Measurements from ENCODE around the gene UBASH3A. TPM values are rescaled to one million over a fixed set of nuclear protein-coding genes. Genes with fewer than 3 reads are reported as not detected.
"Not testable (repeated sequence)": the region's sequence is repeated elsewhere in the genome, so short reads cannot be mapped to it uniquely, and the experiment has no call there.

UBASH3A gene
- total RNA-seq, 5 donors from 2014 or later (not counting 1 experiment from before 2014, with no cell fraction given), result 59.1 to 98.8 (median 80.5) TPM

DNA sequence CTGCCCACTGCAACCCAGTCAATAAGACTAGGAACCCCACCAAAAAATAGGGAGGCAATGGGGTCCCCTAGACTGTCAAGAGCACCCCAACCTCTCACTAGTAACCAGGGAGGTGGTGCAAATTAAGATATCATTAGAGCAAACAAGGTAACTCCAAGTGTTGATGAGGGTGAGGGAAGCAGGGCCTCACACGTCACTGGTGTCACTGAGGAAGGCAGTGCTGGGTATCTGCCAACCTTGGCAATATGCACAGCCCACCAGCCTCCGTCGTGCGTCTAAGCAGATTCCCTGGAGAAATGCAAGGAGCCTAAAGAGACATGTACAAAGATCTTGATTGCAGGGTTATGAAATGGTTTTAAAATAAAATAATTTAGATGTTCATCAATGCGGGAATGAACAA is 3.8 kb downstream of the UBASH3A start:
- H3K36me3 Mint-ChIP-seq, result peaks cover 33% of the 10 kb centered on the region

DNA sequence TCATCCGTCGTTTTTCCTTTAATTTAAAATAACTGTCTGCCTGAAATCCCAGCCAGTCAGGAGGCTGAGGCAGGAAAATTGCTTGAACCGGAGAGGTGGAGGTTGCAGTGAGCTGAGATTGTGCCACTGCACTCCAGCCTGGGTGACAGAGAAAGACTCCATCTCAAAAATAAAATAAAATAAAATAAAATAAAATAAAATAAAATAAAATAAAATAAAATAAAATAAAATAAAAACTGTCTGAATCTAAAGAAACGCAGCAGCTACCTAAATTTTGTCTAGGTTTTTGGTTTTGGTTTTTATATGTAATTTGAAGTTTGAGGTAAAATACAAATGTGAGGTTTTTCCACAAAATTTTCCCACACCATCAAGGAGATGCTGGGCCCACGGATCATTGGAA is 5.0 kb downstream of the UBASH3A start:
- Histone ChIP-seq H3K36me3 (ENCODE audit: control insufficient read depth in 2 of 2, extremely low read depth in 1 of 2, insufficient read depth in 1 of 2, low read length in 1 of 2) (peaks cover 21 to 67% of the 10 kb centered on the region in 2 donors), H3K27ac (ENCODE audit: low read length) (peak overlapping the region; percentile 83), H3K4me1 (ENCODE audit: control insufficient read depth in 1 of 2, extremely low read depth in 1 of 2, insufficient read depth in 2 of 2, low read length in 2 of 2) (peaks cover 34 to 79% of the 10 kb centered on the region in 2 experiments)
- CTCF ChIA-PET; DNase-seq; H3K9me3 Mint-ChIP-seq; H3K27me3 ChIP-seq (replicated peaks in 1 of 2; ENCODE audit: control insufficient read depth in 2 of 2, extremely low read depth in 1 of 2, insufficient read depth in 2 of 2, low read length in 1 of 2); H3K27me3 Mint-ChIP-seq; H3K9me3 ChIP-seq; ATAC-seq (replicated peaks in 1 of 4); POLR2A ChIA-PET; H3K4me3 ChIP-seq (ENCODE audit: control insufficient read depth in 1 of 2, extremely low read depth in 1 of 2, low read length in 1 of 2): not testable (repeated sequence)
- H3K36me3 Mint-ChIP-seq, result peaks cover 38% of the 10 kb centered on the region
- H3K4me3 Mint-ChIP-seq, result peak overlapping the region in 1 of 3 donors; percentile 98
- H3K4me1 Mint-ChIP-seq, result peaks cover 43 to 60% (median 52%) of the 10 kb centered on the region in 3 donors
- peak overlapping the region; percentile 100 for H3K27ac Mint-ChIP-seq
- 75% methylated on average over 2 of the region's 5 CpGs for WGBS (ENCODE audit: insufficient coverage)

More for the DNA sequence above, 3.8 kb downstream of the UBASH3A start:
- POLR2A ChIA-PET, result no interaction called here
- H3K4me1 Mint-ChIP-seq, result peaks cover 55 to 61% (median 55%) of the 10 kb centered on the region in 3 donors
- CTCF ChIA-PET, result no interaction called here
- peak overlapping the region; percentile 83 for H3K27ac ChIP-seq (ENCODE audit: low read length)
- peak overlapping the region; percentile 89 to 98 (median 90) for H3K4me3 Mint-ChIP-seq
- H3K27me3 ChIP-seq (replicated peaks in 1 of 2; ENCODE audit: control insufficient read depth in 2 of 2, extremely low read depth in 1 of 2, insufficient read depth in 2 of 2, low read length in 1 of 2), result no peaks in the 10 kb centered on the region
- peaks cover 16 to 55% of the 10 kb centered on the region in 2 donors for H3K36me3 ChIP-seq (ENCODE audit: control insufficient read depth in 2 of 2, extremely low read depth in 1 of 2, insufficient read depth in 1 of 2, low read length in 1 of 2)
- peak in 2 of 35 experiments; percentile 32 to 44 for DNase-seq
- no peaks in the 10 kb centered on the region for H3K9me3 Mint-ChIP-seq
- peaks cover 38 to 78% of the 10 kb centered on the region in 2 experiments for H3K4me1 ChIP-seq (ENCODE audit: control insufficient read depth in 1 of 2, extremely low read depth in 1 of 2, insufficient read depth in 2 of 2, low read length in 2 of 2)
- WGBS (ENCODE audit: insufficient coverage), result 82% methylated on average over 4 of the region's 5 CpGs
- no peaks in the 10 kb centered on the region for H3K27me3 Mint-ChIP-seq
- H3K27ac Mint-ChIP-seq, result peak overlapping the region; percentile 100
- H3K9me3 ChIP-seq, result no peaks in the 10 kb centered on the region
- peak overlapping the region; percentile 55 to 69 for H3K4me3 ChIP-seq (ENCODE audit: control insufficient read depth in 1 of 2, extremely low read depth in 1 of 2, low read length in 1 of 2)
- no peak for ATAC-seq (replicated peaks in 1 of 4)

DNA sequence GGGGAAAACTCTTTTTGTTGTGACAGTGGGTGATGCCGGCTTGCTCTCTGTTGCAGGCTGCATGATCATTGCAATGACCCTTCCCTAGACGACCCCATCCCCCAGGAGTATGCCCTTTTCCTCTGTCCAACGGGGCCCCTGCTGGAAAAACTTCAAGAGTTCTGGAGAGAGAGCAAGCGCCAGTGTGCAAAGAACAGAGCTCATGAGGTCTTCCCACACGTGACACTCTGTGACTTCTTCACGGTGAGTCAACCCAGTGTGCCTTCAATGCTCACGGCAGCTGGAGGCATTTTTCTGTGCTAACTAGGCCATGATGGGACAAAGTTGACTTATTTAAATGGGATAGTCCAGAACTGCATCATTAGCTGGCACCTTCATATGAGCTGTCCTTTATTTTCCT is 5.7 kb downstream of the UBASH3A start:
- Histone ChIP-seq H3K4me3 (ENCODE audit: control insufficient read depth in 1 of 2, extremely low read depth in 1 of 2, low read length in 1 of 2) (no peak overlapping the region), H3K4me1 (ENCODE audit: control insufficient read depth in 1 of 2, extremely low read depth in 1 of 2, insufficient read depth in 2 of 2, low read length in 2 of 2) (peaks cover 39 to 85% of the 10 kb centered on the region in 2 experiments), H3K36me3 (ENCODE audit: control insufficient read depth in 2 of 2, extremely low read depth in 1 of 2, insufficient read depth in 1 of 2, low read length in 1 of 2) (peaks cover 22 to 74% of the 10 kb centered on the region in 2 donors), H3K27me3 (replicated peaks in 1 of 2; ENCODE audit: control insufficient read depth in 2 of 2, extremely low read depth in 1 of 2, insufficient read depth in 2 of 2, low read length in 1 of 2) (no peaks in the 10 kb centered on the region), H3K9me3 (no peaks in the 10 kb centered on the region), H3K27ac (ENCODE audit: low read length) (no peak overlapping the region)
- Mint-ChIP-seq H3K27me3 (no peaks in the 10 kb centered on the region), H3K36me3 (peaks cover 44% of the 10 kb centered on the region), H3K9me3 (no peaks in the 10 kb centered on the region), H3K4me3 (peak overlapping the region in 2 of 3 donors; percentile 37 to 42), H3K4me1 (peaks cover 43 to 64% (median 58%) of the 10 kb centered on the region in 3 donors), H3K27ac (peak overlapping the region; percentile 71 to 80)
- POLR2A ChIA-PET, result no interaction called here
- ATAC-seq (replicated peaks in 1 of 4) (no peak), DNase-seq (no peak)
- CTCF ChIA-PET, result interaction anchor here in 1 of 2 donors (0.5 kb wide), 1 partner anchor 571 kb away, joined by 3 read pairs; no protein-coding TSS in a partner anchor
- WGBS (ENCODE audit: insufficient coverage), result 63% methylated on average over 5 of the region's 7 CpGs

DNA sequence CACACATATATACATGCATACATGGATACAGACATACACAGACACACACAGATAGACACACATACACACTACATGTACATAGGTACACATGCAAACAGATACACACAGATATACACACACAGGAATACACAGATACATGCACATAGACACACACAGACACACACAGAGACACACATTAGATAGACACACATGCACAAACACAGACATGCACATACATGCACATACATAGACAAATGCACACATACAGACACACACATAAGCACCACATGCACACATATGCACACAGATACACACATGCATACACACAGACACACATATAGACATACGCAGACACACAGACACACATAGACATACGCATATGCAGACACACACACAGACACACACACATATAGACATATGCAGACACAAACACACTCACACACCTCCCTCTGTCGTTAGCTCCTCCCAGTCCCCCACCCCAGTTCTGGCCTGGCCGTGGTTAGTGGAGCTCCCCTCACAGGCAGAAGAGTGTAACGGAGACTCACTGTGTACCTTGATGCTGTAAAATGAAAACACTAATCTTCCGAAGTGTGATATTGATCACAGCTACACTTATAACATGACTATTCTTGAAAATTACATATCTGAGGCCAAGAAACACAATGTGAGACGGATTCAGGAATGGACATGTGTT is 7.6 kb downstream of the UBASH3A start:
- DNase-seq (peak in 6 of 35 experiments; percentile 18 to 47 (median 34)), ATAC-seq (replicated peaks in 1 of 4) (no peak)
- no peaks in the 10 kb centered on the region for H3K27me3 Mint-ChIP-seq
- Histone ChIP-seq H3K4me1 (ENCODE audit: control insufficient read depth in 1 of 2, extremely low read depth in 1 of 2, insufficient read depth in 2 of 2, low read length in 2 of 2) (peaks cover 53 to 88% of the 10 kb centered on the region in 2 experiments), H3K9me3 (no peaks in the 10 kb centered on the region), H3K36me3 (ENCODE audit: control insufficient read depth in 2 of 2, extremely low read depth in 1 of 2, insufficient read depth in 1 of 2, low read length in 1 of 2) (peaks cover 22 to 93% of the 10 kb centered on the region in 2 donors), H3K4me3 (ENCODE audit: control insufficient read depth in 1 of 2, extremely low read depth in 1 of 2, low read length in 1 of 2) (no peak overlapping the region), H3K27me3 (replicated peaks in 1 of 2; ENCODE audit: control insufficient read depth in 2 of 2, extremely low read depth in 1 of 2, insufficient read depth in 2 of 2, low read length in 1 of 2) (no peaks in the 10 kb centered on the region), H3K27ac (ENCODE audit: low read length) (peak overlapping the region; percentile 16)
- WGBS (ENCODE audit: insufficient coverage), result 58% methylated on average over 5 of the region's 7 CpGs
- no peaks in the 10 kb centered on the region for H3K9me3 Mint-ChIP-seq
- H3K4me1 Mint-ChIP-seq, result peaks cover 36 to 70% (median 70%) of the 10 kb centered on the region in 3 donors
- peaks cover 48% of the 10 kb centered on the region for H3K36me3 Mint-ChIP-seq
- ChIA-PET POLR2A (no interaction called here), CTCF (interaction anchor here in 1 of 2 donors (0.6 to 0.7 kb wide), 3 partner anchors 12 to 100 kb away, joined by 3 to 4 read pairs (median 4); no protein-coding TSS in a partner anchor)
- H3K4me3 Mint-ChIP-seq, result no peak overlapping the region
- H3K27ac Mint-ChIP-seq, result no peak overlapping the region

DNA sequence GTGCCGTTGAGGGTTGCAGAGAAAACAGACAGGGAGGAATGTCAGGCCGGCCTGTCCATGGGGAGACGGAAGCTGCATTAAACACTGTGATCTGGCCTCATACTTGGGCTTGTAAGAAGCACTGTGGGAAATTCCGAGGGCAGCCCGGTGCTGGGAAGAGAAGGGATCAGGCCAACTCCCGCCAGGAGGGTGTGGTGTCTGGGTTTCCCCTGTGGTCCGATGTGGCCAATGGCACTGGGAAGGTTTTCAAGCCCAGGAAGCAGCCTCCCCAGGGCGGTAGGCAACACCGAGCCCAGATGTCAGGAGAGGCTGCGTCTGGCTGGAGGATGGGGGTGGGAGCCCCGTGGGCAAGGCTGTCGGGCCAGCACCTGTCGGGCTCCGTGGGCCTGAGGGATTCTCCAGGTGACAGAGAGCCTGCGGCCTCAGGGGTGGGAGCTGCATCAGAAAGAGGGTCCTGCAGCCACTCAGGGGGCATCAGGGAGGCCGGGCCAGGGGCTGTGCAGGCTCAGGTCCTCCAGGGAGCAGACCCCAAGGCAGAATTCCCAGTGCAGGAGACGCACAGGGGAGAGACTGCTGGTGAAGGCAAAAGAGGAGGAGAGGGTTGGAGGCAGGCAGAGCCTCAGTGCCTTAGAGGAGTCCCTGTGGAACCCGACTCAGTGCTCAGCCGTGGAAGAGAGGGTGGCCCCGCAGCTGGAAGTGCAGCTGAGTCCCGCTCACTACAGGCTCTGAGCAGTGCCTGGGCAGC is 8.4 kb downstream of the UBASH3A start:
- Histone ChIP-seq H3K4me1 (ENCODE audit: control insufficient read depth in 1 of 2, extremely low read depth in 1 of 2, insufficient read depth in 2 of 2, low read length in 2 of 2) (peaks cover 51 to 90% of the 10 kb centered on the region in 2 experiments), H3K27ac (ENCODE audit: low read length) (peak overlapping the region; percentile 16), H3K9me3 (no peaks in the 10 kb centered on the region), H3K36me3 (ENCODE audit: control insufficient read depth in 2 of 2, extremely low read depth in 1 of 2, insufficient read depth in 1 of 2, low read length in 1 of 2) (peaks cover 22 to 97% of the 10 kb centered on the region in 2 donors), H3K27me3 (replicated peaks in 1 of 2; ENCODE audit: control insufficient read depth in 2 of 2, extremely low read depth in 1 of 2, insufficient read depth in 2 of 2, low read length in 1 of 2) (no peaks in the 10 kb centered on the region), H3K4me3 (ENCODE audit: control insufficient read depth in 1 of 2, extremely low read depth in 1 of 2, low read length in 1 of 2) (no peak overlapping the region)
- ATAC-seq (replicated peaks in 1 of 4), result no peak
- peaks cover 42% of the 10 kb centered on the region for H3K36me3 Mint-ChIP-seq
- CTCF ChIA-PET, result no interaction called here
- peaks cover 31 to 70% (median 70%) of the 10 kb centered on the region in 3 donors for H3K4me1 Mint-ChIP-seq
- 80% methylated on average over 21 of the region's 21 CpGs for WGBS (ENCODE audit: insufficient coverage)
- POLR2A ChIA-PET, result no interaction called here
- DNase-seq, result peak in 1 of 35 experiments; percentile 13
- peak overlapping the region in 1 of 2 donors; percentile 76 for H3K27ac Mint-ChIP-seq
- H3K4me3 Mint-ChIP-seq, result no peak overlapping the region
- no peaks in the 10 kb centered on the region for H3K9me3 Mint-ChIP-seq
- H3K27me3 Mint-ChIP-seq, result no peaks in the 10 kb centered on the region

DNA sequence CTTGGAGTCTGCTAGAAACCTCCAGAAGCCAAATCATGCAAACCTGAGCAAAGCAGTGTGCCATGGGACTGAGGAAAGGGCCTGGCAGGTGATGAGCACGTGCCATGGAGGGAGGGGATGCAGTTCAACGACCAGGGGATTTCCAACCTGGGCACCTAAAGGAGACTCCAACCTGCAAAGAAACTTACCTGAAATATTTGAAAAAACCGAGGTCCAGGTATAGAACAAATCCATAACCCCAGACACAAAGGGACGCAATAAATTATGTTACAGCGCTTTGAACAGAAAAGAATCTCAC is 8.9 kb downstream of the UBASH3A start:
- peak overlapping the region in 1 of 2 donors; percentile 76 for H3K27ac Mint-ChIP-seq
- peaks cover 18 to 93% of the 10 kb centered on the region in 2 donors for H3K36me3 ChIP-seq (ENCODE audit: control insufficient read depth in 2 of 2, extremely low read depth in 1 of 2, insufficient read depth in 1 of 2, low read length in 1 of 2)
- WGBS (ENCODE audit: insufficient coverage), result 50% methylated on average over 1 of the region's 5 CpGs
- H3K4me1 ChIP-seq (ENCODE audit: control insufficient read depth in 1 of 2, extremely low read depth in 1 of 2, insufficient read depth in 2 of 2, low read length in 2 of 2), result peaks cover 45 to 90% of the 10 kb centered on the region in 2 experiments
- H3K27me3 Mint-ChIP-seq, result no peaks in the 10 kb centered on the region
- H3K36me3 Mint-ChIP-seq, result peaks cover 39% of the 10 kb centered on the region
- no peak for ATAC-seq (replicated peaks in 1 of 4)
- H3K4me3 Mint-ChIP-seq, result no peak overlapping the region
- H3K4me3 ChIP-seq (ENCODE audit: control insufficient read depth in 1 of 2, extremely low read depth in 1 of 2, low read length in 1 of 2), result no peak overlapping the region
- CTCF ChIA-PET, result no interaction called here
- no peaks in the 10 kb centered on the region for H3K27me3 ChIP-seq (replicated peaks in 1 of 2; ENCODE audit: control insufficient read depth in 2 of 2, extremely low read depth in 1 of 2, insufficient read depth in 2 of 2, low read length in 1 of 2)
- H3K27ac ChIP-seq (ENCODE audit: low read length), result no peak overlapping the region
- DNase-seq, result peak in 1 of 35 experiments; percentile 35
- POLR2A ChIA-PET, result no interaction called here
- H3K9me3 Mint-ChIP-seq, result no peaks in the 10 kb centered on the region
- H3K4me1 Mint-ChIP-seq, result peaks cover 29 to 70% (median 68%) of the 10 kb centered on the region in 3 donors
- H3K9me3 ChIP-seq, result no peaks in the 10 kb centered on the region

Data from T-cell (primary cell).